ENCODE measurements around the gene AHNAK.

Gene AHNAK

GRCh38 chr11:62542750-62543567 is 3.6 kb downstream of the AHNAK start:
- Histone ChIP-seq H3K27ac (ENCODE audit: low read depth, low read length) (no peak overlapping the region), H3K9ac (ENCODE audit: low read length) (no peak overlapping the region), H3K9me3 (ENCODE audit: insufficient read depth, low read length) (no peaks in the 10 kb centered on the region), H2AFZ (ENCODE audit: low read depth, low read length, severe bottlenecking) (no peak overlapping the region), H3K79me2 (ENCODE audit: insufficient read depth, low read length) (no peaks in the 10 kb centered on the region), H4K20me1 (ENCODE audit: low read depth, low read length) (no peaks in the 10 kb centered on the region), H3K27me3 (ENCODE audit: low read length) (no peaks in the 10 kb centered on the region), H3K4me2 (ENCODE audit: low read depth, low read length, poor library complexity, severe bottlenecking) (no peak overlapping the region), H3F3A (ENCODE audit: insufficient read depth) (no peaks in the 10 kb centered on the region), H3K36me3 (ENCODE audit: low read length) (no peaks in the 10 kb centered on the region), H3K9me2 (replicated peaks; ENCODE audit: insufficient read depth, low read length) (no peaks in the 10 kb centered on the region), H3K4me3 (ENCODE audit: insufficient read depth, low read length, poor library complexity, severe bottlenecking) (no peak overlapping the region)
- TF ChIP-seq, protein P1, sequence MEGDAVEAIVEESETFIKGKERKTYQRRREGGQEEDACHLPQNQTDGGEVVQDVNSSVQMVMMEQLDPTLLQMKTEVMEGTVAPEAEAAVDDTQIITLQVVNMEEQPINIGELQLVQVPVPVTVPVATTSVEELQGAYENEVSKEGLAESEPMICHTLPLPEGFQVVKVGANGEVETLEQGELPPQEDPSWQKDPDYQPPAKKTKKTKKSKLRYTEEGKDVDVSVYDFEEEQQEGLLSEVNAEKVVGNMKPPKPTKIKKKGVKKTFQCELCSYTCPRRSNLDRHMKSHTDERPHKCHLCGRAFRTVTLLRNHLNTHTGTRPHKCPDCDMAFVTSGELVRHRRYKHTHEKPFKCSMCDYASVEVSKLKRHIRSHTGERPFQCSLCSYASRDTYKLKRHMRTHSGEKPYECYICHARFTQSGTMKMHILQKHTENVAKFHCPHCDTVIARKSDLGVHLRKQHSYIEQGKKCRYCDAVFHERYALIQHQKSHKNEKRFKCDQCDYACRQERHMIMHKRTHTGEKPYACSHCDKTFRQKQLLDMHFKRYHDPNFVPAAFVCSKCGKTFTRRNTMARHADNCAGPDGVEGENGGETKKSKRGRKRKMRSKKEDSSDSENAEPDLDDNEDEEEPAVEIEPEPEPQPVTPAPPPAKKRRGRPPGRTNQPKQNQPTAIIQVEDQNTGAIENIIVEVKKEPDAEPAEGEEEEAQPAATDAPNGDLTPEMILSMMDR (IDR thresholded peaks at IDR 0.05; ENCODE audit: insufficient read depth, low read length, poor library complexity, severe bottlenecking) = peak; percentile 86
- TF ChIP-seq EZH2phosphoT487 (conservative IDR thresholded peaks at IDR 0.05; ENCODE audit: low read length) = no peak

DNA sequence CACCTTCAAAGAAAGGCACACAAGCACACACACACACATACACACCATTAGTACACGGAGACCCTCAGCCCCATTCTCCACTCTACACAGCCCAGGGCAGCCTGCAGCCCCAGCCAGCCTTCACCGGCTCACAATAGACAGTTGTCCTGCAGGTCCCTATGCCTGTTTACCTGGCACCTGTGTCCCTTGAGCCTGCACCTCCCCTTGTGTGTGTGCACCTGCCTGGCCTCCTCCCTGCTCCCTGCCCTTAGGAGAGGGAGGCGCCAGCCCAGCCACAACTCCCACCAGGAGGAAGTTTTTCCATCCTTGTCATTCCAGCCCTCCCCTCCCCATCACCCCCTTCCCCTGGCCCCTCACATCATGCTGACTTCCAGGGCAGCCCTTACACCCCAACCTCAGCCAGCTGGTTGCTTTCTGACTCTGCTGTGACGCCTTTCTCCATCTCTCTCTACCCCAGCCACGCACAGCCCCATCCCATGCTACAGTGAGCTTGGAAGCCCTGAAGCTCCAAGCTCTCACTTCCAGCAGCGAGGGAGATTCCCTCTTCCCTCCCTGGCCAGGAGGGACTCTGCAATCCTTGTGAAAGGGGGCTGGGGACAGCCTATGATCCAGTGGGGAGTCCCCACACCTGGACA is 4.4 kb downstream of the AHNAK start:
- H3K27ac ChIP-seq (ENCODE audit: low read depth, low read length) = no peak overlapping the region
- H3K9me3 ChIP-seq (ENCODE audit: insufficient read depth, low read length) = no peaks in the 10 kb centered on the region
- no peak for TF ChIP-seq EZH2phosphoT487 (conservative IDR thresholded peaks at IDR 0.05; ENCODE audit: low read length)
- TF ChIP-seq, protein P1 (IDR thresholded peaks at IDR 0.05; ENCODE audit: insufficient read depth, low read length, poor library complexity, severe bottlenecking) = no peak
- no peaks in the 10 kb centered on the region for H3K79me2 ChIP-seq (ENCODE audit: insufficient read depth, low read length)
- H3K4me2 ChIP-seq (ENCODE audit: low read depth, low read length, poor library complexity, severe bottlenecking) = no peak overlapping the region
- no peaks in the 10 kb centered on the region for H3K9me2 ChIP-seq (replicated peaks; ENCODE audit: insufficient read depth, low read length)
- H3K36me3 ChIP-seq (ENCODE audit: low read length) = no peaks in the 10 kb centered on the region
- no peaks in the 10 kb centered on the region for H4K20me1 ChIP-seq (ENCODE audit: low read depth, low read length)
- no peak overlapping the region for H3K4me3 ChIP-seq (ENCODE audit: insufficient read depth, low read length, poor library complexity, severe bottlenecking)
- no peak overlapping the region for H2AFZ ChIP-seq (ENCODE audit: low read depth, low read length, severe bottlenecking)
- no peaks in the 10 kb centered on the region for H3F3A ChIP-seq (ENCODE audit: insufficient read depth)
- H3K27me3 ChIP-seq (ENCODE audit: low read length) = no peaks in the 10 kb centered on the region
- no peak overlapping the region for H3K9ac ChIP-seq (ENCODE audit: low read length)

GRCh38 chr11:62540804-62541701 is 5.6 kb downstream of the AHNAK start:
- H3K4me3 ChIP-seq (ENCODE audit: insufficient read depth, low read length, poor library complexity, severe bottlenecking) = no peak overlapping the region
- no peaks in the 10 kb centered on the region for H3K79me2 ChIP-seq (ENCODE audit: insufficient read depth, low read length)

More at GRCh38 chr11:62540804-62541701, 5.6 kb downstream of the AHNAK start:
- TF ChIP-seq, protein P1 (IDR thresholded peaks at IDR 0.05; ENCODE audit: insufficient read depth, low read length, poor library complexity, severe bottlenecking) = no peak
- TF ChIP-seq EZH2phosphoT487 (conservative IDR thresholded peaks at IDR 0.05; ENCODE audit: low read length) = no peak
- Histone ChIP-seq H3K27me3 (ENCODE audit: low read length) (no peaks in the 10 kb centered on the region), H4K20me1 (ENCODE audit: low read depth, low read length) (no peaks in the 10 kb centered on the region), H3K9me3 (ENCODE audit: insufficient read depth, low read length) (no peaks in the 10 kb centered on the region), H3K4me2 (ENCODE audit: low read depth, low read length, poor library complexity, severe bottlenecking) (peak overlapping the region; percentile 35), H2AFZ (ENCODE audit: low read depth, low read length, severe bottlenecking) (peak overlapping the region; percentile 70), H3K9me2 (replicated peaks; ENCODE audit: insufficient read depth, low read length) (no peaks in the 10 kb centered on the region), H3K9ac (ENCODE audit: low read length) (0 out of 2 replicates have a peak overlapping the region, but pooled peaks have one; percentile 2), H3K36me3 (ENCODE audit: low read length) (no peaks in the 10 kb centered on the region), H3F3A (ENCODE audit: insufficient read depth) (no peaks in the 10 kb centered on the region), H3K27ac (ENCODE audit: low read depth, low read length) (no peak overlapping the region)
